Panc1 (cell line): ENCODE measurements around the gene RIT2.

Experiments
- CTCF ChIP-seq: fragments of 450-650 bp; IDR thresholded peaks from 2 replicates; pipeline ENCODE4 v1.5.1; 2017; ENCODE audit warnings: mild to moderate bottlenecking
- POLR2AphosphoS5 ChIP-seq: IDR thresholded peaks from 2 replicates; pipeline ENCODE4 v1.6.1; 2012; ENCODE audit warnings: mild to moderate bottlenecking, low read depth, low read length, moderate library complexity
- REST ChIP-seq, 2 experiments: IDR thresholded peaks; 2 replicates each; pipeline ENCODE4 v1.6.1; 2011 to 2012; ENCODE audit warnings: low read depth in 2 of 2, control low read depth in 1 of 2, low read length in 1 of 2, mild to moderate bottlenecking in 1 of 2, moderate library complexity in 1 of 2; ENCODE audit not compliant: insufficient read depth in 1 of 2
- SIN3A ChIP-seq: IDR thresholded peaks from 2 replicates; pipeline ENCODE4 v1.6.1; 2012; ENCODE audit warnings: low read depth, mild to moderate bottlenecking, low read length, moderate library complexity, borderline replicate concordance; ENCODE audit not compliant: insufficient read depth

GRCh38 chr18:42854558-42854957 lies 260.9 kb downstream of the RIT2 start:
- TF ChIP-seq CTCF (no peak), POLR2AphosphoS5 (no peak), REST (IDR thresholded peaks at IDR 0.05; ENCODE audit: insufficient read depth in 1 of 2, low read depth in 2 of 2, low read length in 1 of 2) (no peak), SIN3A (no peak)
